ENCODE measurements around the gene TCF7L2. TPM values are rescaled to one million over a fixed set of nuclear protein-coding genes. Genes with fewer than 3 reads are reported as not detected.
A peak's percentile ranks its signal among the peaks of the same experiment; 100 is the strongest.

Gene TCF7L2
- total and polyA plus RNA-seq, 2 donors = 19.5 to 24.7 TPM

- WGBS = 84% methylated on average over 10 of the region's 10 CpGs
- Histone ChIP-seq H3K4me1 (ENCODE audit: insufficient read depth) (no peaks in the 10 kb centered on the region), H3K36me3 (ENCODE audit: insufficient read depth) (no peaks in the 10 kb centered on the region), H3K4me3 (ENCODE audit: low read depth, low read length) (no peak overlapping the region), H3K27ac (ENCODE audit: low read depth) (no peak overlapping the region)
- DNase-seq (ENCODE audit: extremely low spot score) = no peak
Observed at GRCh38 chr10:113169111-113169510, 219.1 kb downstream of the TCF7L2 start.

- no peak for DNase-seq (ENCODE audit: extremely low spot score)
- Histone ChIP-seq H3K4me1 (ENCODE audit: insufficient read depth) (no peaks in the 10 kb centered on the region), H3K27ac (ENCODE audit: low read depth) (no peak overlapping the region), H3K4me3 (ENCODE audit: low read depth, low read length) (no peak overlapping the region), H3K36me3 (ENCODE audit: insufficient read depth) (no peaks in the 10 kb centered on the region)
- 86% methylated on average over 14 of the region's 14 CpGs for WGBS
Observed at GRCh38 chr10:113169853-113170460, 219.9 kb downstream of the TCF7L2 start.

GRCh38 chr10:113171662-113172061 is 221.6 kb downstream of the TCF7L2 start:
- WGBS = 91% methylated on average over 11 of the region's 11 CpGs
- H3K27ac ChIP-seq (ENCODE audit: low read depth) = no peak overlapping the region
- no peak overlapping the region for H3K4me3 ChIP-seq (ENCODE audit: low read depth, low read length)
- no peak for DNase-seq (ENCODE audit: extremely low spot score)
- no peaks in the 10 kb centered on the region for H3K36me3 ChIP-seq (ENCODE audit: insufficient read depth)
- H3K4me1 ChIP-seq (ENCODE audit: insufficient read depth) = no peaks in the 10 kb centered on the region

- 88% methylated on average over 3 of the region's 3 CpGs for WGBS
- Histone ChIP-seq H3K36me3 (ENCODE audit: insufficient read depth) (no peaks in the 10 kb centered on the region), H3K4me1 (ENCODE audit: insufficient read depth) (no peaks in the 10 kb centered on the region), H3K4me3 (ENCODE audit: low read depth, low read length) (no peak overlapping the region), H3K27ac (ENCODE audit: low read depth) (no peak overlapping the region)
- DNase-seq (ENCODE audit: extremely low spot score) = no peak
Observed at GRCh38 chr10:113175176-113175575, 225.1 kb downstream of the TCF7L2 start.

GRCh38 chr10:113175756-113176651 is 226.0 kb downstream of the TCF7L2 start:
- whole genome bisulfite sequencing = 86% methylated on average over 17 of the region's 17 CpGs
- Histone ChIP-seq H3K4me3 (ENCODE audit: low read depth, low read length) (no peak overlapping the region), H3K36me3 (ENCODE audit: insufficient read depth) (no peaks in the 10 kb centered on the region), H3K27ac (ENCODE audit: low read depth) (no peak overlapping the region), H3K4me1 (ENCODE audit: insufficient read depth) (no peaks in the 10 kb centered on the region)
- DNase-seq (ENCODE audit: extremely low spot score) = no peak

- DNase-seq (ENCODE audit: extremely low spot score) = no peak
- 86% methylated on average over 5 of the region's 5 CpGs for WGBS
Observed at GRCh38 chr10:113176652-113177155, 226.7 kb downstream of the TCF7L2 start.

GRCh38 chr10:113177156-113177935 is 227.3 kb downstream of the TCF7L2 start:
- no peaks in the 10 kb centered on the region for H3K4me1 ChIP-seq (ENCODE audit: insufficient read depth)
- H3K36me3 ChIP-seq (ENCODE audit: insufficient read depth) = no peaks in the 10 kb centered on the region
- H3K27ac ChIP-seq (ENCODE audit: low read depth) = no peak overlapping the region
- 63% methylated on average over 16 of the region's 16 CpGs for WGBS
- DNase-seq (ENCODE audit: extremely low spot score) = peak; percentile 23
- no peak overlapping the region for H3K4me3 ChIP-seq (ENCODE audit: low read depth, low read length)

More at GRCh38 chr10:113176652-113177155, 226.7 kb downstream of the TCF7L2 start:
- no peak overlapping the region for H3K27ac ChIP-seq (ENCODE audit: low read depth)
- H3K4me1 ChIP-seq (ENCODE audit: insufficient read depth) = no peaks in the 10 kb centered on the region
- no peaks in the 10 kb centered on the region for H3K36me3 ChIP-seq (ENCODE audit: insufficient read depth)
- no peak overlapping the region for H3K4me3 ChIP-seq (ENCODE audit: low read depth, low read length)

GRCh38 chr10:113177936-113178335 is 227.9 kb downstream of the TCF7L2 start:
- 94% methylated on average over 11 of the region's 11 CpGs for WGBS
- no peak overlapping the region for H3K27ac ChIP-seq (ENCODE audit: low read depth)
- H3K4me1 ChIP-seq (ENCODE audit: insufficient read depth) = no peaks in the 10 kb centered on the region
- no peaks in the 10 kb centered on the region for H3K36me3 ChIP-seq (ENCODE audit: insufficient read depth)
- no peak for DNase-seq (ENCODE audit: extremely low spot score)
- no peak overlapping the region for H3K4me3 ChIP-seq (ENCODE audit: low read depth, low read length)

- Histone ChIP-seq H3K36me3 (ENCODE audit: insufficient read depth) (no peaks in the 10 kb centered on the region), H3K27ac (ENCODE audit: low read depth) (no peak overlapping the region), H3K4me3 (ENCODE audit: low read depth, low read length) (no peak overlapping the region), H3K4me1 (ENCODE audit: insufficient read depth) (no peaks in the 10 kb centered on the region)
- 90% methylated on average over 3 of the region's 3 CpGs for WGBS
- DNase-seq (ENCODE audit: extremely low spot score) = no peak
Observed at GRCh38 chr10:113178771-113179170, 228.7 kb downstream of the TCF7L2 start.

GRCh38 chr10:113179265-113179664 is 229.2 kb downstream of the TCF7L2 start:
- no peak overlapping the region for H3K27ac ChIP-seq (ENCODE audit: low read depth)
- WGBS = 97% methylated on average over 6 of the region's 6 CpGs
- DNase-seq (ENCODE audit: extremely low spot score) = no peak

GRCh38 chr10:113179966-113180365 is 229.9 kb downstream of the TCF7L2 start:
- Histone ChIP-seq H3K27ac (ENCODE audit: low read depth) (no peak overlapping the region), H3K36me3 (ENCODE audit: insufficient read depth) (no peaks in the 10 kb centered on the region), H3K4me1 (ENCODE audit: insufficient read depth) (no peaks in the 10 kb centered on the region), H3K4me3 (ENCODE audit: low read depth, low read length) (no peak overlapping the region)
- no peak for DNase-seq (ENCODE audit: extremely low spot score)
- 95% methylated on average over 3 of the region's 3 CpGs for WGBS

More at GRCh38 chr10:113179265-113179664, 229.2 kb downstream of the TCF7L2 start:
- Histone ChIP-seq H3K4me1 (ENCODE audit: insufficient read depth) (no peaks in the 10 kb centered on the region), H3K4me3 (ENCODE audit: low read depth, low read length) (no peak overlapping the region), H3K36me3 (ENCODE audit: insufficient read depth) (no peaks in the 10 kb centered on the region)

- Histone ChIP-seq H3K4me3 (ENCODE audit: low read depth, low read length) (no peak overlapping the region), H3K36me3 (ENCODE audit: insufficient read depth) (no peaks in the 10 kb centered on the region), H3K4me1 (ENCODE audit: insufficient read depth) (no peaks in the 10 kb centered on the region), H3K27ac (ENCODE audit: low read depth) (no peak overlapping the region)
- no peak for DNase-seq (ENCODE audit: extremely low spot score)
- WGBS = 63% methylated on average over 10 of the region's 10 CpGs
Observed at GRCh38 chr10:113180401-113181154, 230.5 kb downstream of the TCF7L2 start.

- no peaks in the 10 kb centered on the region for H3K4me1 ChIP-seq (ENCODE audit: insufficient read depth)
- 100% methylated on average over 3 of the region's 3 CpGs for WGBS
- H3K27ac ChIP-seq (ENCODE audit: low read depth) = no peak overlapping the region
- H3K4me3 ChIP-seq (ENCODE audit: low read depth, low read length) = no peak overlapping the region
- no peaks in the 10 kb centered on the region for H3K36me3 ChIP-seq (ENCODE audit: insufficient read depth)
- DNase-seq (ENCODE audit: extremely low spot score) = no peak
Observed at GRCh38 chr10:113182154-113182553, 232.1 kb downstream of the TCF7L2 start.

Measured in urinary bladder (tissue), 4 donors.